Panc1 (cell line): ENCODE data around the gene ZNF346.
A peak's percentile ranks its signal among the peaks of the same experiment; 100 is the strongest.

Experiments
- POLR2AphosphoS5 ChIP-seq: IDR thresholded peaks from 2 replicates; pipeline ENCODE4 v1.6.1; 2012; ENCODE audit warnings: mild to moderate bottlenecking, low read depth, low read length, moderate library complexity
- SIN3A ChIP-seq: IDR thresholded peaks from 2 replicates; pipeline ENCODE4 v1.6.1; 2012; ENCODE audit warnings: low read depth, mild to moderate bottlenecking, low read length, moderate library complexity, borderline replicate concordance; ENCODE audit not compliant: insufficient read depth
- TCF7L2 ChIP-seq: IDR thresholded peaks from 2 replicates; pipeline ENCODE4 v1.6.1; 2011; ENCODE audit warnings: mild to moderate bottlenecking, low read depth, low read length, inconsistent platforms
- TF ChIP-seq, protein P1 (sequence below): fragments of 450-650 bp; IDR thresholded peaks from 2 replicates; pipeline ENCODE4 v1.5.1; 2017; ENCODE audit warnings: mild to moderate bottlenecking

DNA sequence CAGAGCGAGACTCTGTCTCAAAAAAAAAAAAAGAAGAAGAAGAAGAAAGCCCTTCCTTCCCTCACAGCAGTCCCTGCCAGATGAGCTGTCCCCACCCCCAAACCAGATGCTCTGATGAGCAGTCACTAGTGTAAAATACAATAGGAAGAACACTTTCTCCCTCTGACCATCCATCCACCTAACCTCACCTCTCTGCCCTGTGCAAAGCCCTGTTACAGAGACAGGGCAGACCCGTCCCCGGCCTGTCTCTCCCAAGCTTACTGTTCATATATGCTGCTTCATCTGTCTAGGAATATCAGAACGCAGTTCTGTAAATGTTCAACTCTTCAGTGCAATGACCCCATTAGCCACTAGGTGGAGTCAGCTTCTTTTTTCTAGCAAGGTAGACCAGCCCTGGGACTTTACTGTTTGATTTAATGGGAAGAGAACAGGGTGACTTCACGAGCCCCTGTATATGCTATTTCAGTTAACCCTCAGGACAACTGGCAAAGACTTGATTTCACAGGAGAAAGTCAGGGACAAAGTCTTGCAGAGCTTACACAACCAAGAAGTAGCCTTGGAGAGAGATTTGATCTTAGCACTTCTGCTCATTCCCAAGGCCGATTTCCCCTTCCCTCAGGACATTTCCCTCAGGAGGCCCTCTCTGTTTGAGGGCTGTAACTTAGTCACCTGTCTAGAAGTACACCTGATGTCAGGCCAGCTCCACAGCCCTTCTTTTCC, 49.3 kb downstream of the ZNF346 start:
- TF ChIP-seq, protein P1, sequence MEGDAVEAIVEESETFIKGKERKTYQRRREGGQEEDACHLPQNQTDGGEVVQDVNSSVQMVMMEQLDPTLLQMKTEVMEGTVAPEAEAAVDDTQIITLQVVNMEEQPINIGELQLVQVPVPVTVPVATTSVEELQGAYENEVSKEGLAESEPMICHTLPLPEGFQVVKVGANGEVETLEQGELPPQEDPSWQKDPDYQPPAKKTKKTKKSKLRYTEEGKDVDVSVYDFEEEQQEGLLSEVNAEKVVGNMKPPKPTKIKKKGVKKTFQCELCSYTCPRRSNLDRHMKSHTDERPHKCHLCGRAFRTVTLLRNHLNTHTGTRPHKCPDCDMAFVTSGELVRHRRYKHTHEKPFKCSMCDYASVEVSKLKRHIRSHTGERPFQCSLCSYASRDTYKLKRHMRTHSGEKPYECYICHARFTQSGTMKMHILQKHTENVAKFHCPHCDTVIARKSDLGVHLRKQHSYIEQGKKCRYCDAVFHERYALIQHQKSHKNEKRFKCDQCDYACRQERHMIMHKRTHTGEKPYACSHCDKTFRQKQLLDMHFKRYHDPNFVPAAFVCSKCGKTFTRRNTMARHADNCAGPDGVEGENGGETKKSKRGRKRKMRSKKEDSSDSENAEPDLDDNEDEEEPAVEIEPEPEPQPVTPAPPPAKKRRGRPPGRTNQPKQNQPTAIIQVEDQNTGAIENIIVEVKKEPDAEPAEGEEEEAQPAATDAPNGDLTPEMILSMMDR: peak; percentile 93
- no peak for TF ChIP-seq TCF7L2
- no peak for TF ChIP-seq POLR2AphosphoS5
- no peak for TF ChIP-seq SIN3A
